ENCODE data around the gene CEP128. TPM values are rescaled to one million over a fixed set of nuclear protein-coding genes. Genes with fewer than 3 reads are reported as not detected.
A peak's percentile ranks its signal among the peaks of the same experiment; 100 is the strongest.

CEP128 gene
- polyA plus RNA-seq, 1 donor (not counting 4 experiments of a cell fraction or from before 2014, with no cell fraction given), result 2.6 TPM

DNA sequence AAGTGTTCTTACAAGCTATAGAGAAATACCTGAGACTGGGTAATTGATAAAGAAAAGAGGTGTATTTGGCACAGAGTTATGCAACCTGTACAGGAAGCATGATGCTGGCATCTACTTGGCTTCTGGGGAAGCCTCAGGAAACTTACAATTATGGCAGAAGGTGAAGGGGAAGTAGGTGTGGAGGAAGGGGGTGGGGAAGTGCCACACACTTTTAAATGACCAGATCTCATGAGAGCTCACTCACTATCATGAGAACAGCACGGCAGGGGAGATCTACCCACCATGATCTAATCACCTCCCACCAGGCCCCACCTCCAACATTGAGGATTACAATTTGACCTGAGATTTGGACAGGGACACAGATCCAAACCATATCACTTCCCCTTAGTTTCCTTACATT lies 46.7 kb upstream of the CEP128 start:
- TF ChIP-seq EZH2 (IDR thresholded peaks at IDR 0.05; ENCODE audit: low read length), result no peak
- TF ChIP-seq CTCF (optimal IDR thresholded peaks at IDR 0.05 in 1 of 3, IDR thresholded peaks at IDR 0.05 in 1 of 3, conservative IDR thresholded peaks at IDR 0.05 in 1 of 3; ENCODE audit: extremely low read depth in 1 of 3, insufficient read depth in 2 of 3, low read length in 3 of 3), result no peak
- Histone ChIP-seq H3K27me3 (ENCODE audit: control insufficient read depth, extremely low read depth, insufficient read depth, low read length) (no peaks in the 10 kb centered on the region), H3K27ac (ENCODE audit: control insufficient read depth, insufficient read depth, low read length) (no peak overlapping the region), H3K9ac (ENCODE audit: control insufficient read depth, extremely low read depth, insufficient read depth, low read length) (no peak overlapping the region), H2AFZ (ENCODE audit: control insufficient read depth, low read length) (no peak overlapping the region), H4K20me1 (ENCODE audit: control insufficient read depth, extremely low read depth, insufficient read depth, low read length) (no peaks in the 10 kb centered on the region), H3K36me3 (ENCODE audit: control insufficient read depth in 2 of 2, extremely low read depth in 1 of 2, insufficient read depth in 2 of 2, low read length in 2 of 2) (no peaks in the 10 kb centered on the region), H3K4me3 (ENCODE audit: control insufficient read depth in 2 of 3, extremely low read depth in 1 of 3, insufficient read depth in 2 of 3, low read depth in 1 of 3, low read length in 3 of 3) (no peak overlapping the region), H3K79me2 (ENCODE audit: control insufficient read depth, insufficient read depth, low read length) (no peaks in the 10 kb centered on the region), H3K4me1 (ENCODE audit: control insufficient read depth, extremely low read depth, insufficient read depth, low read length) (no peaks in the 10 kb centered on the region), H3K4me2 (ENCODE audit: control insufficient read depth, extremely low read depth, insufficient read depth, low read depth, low read length) (no peak overlapping the region), H3K9me3 (ENCODE audit: control insufficient read depth, low read depth, low read length) (no peaks in the 10 kb centered on the region), H3K9me1 (ENCODE audit: control insufficient read depth, extremely low read depth, insufficient read depth, low read length) (no peaks in the 10 kb centered on the region)
- dilution Hi-C loops (cut with MboI; ENCODE audit: extremely low pct_ligation_motif_present, low sequenced_read_pairs), result no loop called here
- FAIRE-seq (no peak), DNase-seq (ENCODE audit: low read depth, low spot score) (no peak)

DNA sequence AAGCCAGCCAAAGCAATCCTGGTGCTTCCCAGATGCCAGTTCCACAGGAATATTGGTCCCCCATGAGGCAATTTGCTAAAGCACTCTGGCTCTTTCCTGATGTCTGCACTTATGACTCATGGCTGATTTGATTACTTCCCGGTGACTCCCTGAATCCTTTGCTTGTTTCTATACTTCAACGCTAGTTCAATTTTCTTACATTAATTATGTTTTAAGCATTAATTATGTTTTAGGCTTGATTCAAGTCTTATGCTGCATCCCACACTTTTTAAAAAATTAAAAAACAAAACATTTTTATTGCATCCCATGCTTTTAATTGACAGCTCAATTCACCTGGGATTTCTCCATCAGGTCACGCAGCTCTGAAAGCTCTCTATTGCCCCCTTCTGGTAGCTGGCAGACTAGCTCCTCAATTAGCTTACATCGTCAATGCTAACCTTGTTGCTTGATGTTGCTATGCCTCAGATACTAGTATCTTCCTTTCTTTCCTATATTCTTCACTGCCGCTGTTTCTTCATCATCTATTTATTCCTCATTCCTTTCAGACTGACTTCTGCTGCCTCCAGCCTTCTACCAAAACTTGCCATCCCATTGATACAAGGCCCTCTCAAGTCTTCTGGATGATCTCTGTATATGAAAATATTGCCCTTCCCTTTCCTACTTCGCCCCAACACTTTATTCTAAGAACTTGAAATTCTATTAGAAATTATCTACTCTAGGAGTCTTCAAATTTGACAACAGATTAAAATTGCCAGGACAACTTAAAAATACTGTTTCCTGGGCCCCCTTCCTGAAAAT lies 45.9 kb upstream of the CEP128 start:
- no peak overlapping the region for H3K9ac ChIP-seq (ENCODE audit: control insufficient read depth, extremely low read depth, insufficient read depth, low read length)
- peak overlapping the region; percentile 44 for H3K4me2 ChIP-seq (ENCODE audit: control insufficient read depth, extremely low read depth, insufficient read depth, low read depth, low read length)
- H4K20me1 ChIP-seq (ENCODE audit: control insufficient read depth, extremely low read depth, insufficient read depth, low read length), result no peaks in the 10 kb centered on the region
- no peaks in the 10 kb centered on the region for H3K9me1 ChIP-seq (ENCODE audit: control insufficient read depth, extremely low read depth, insufficient read depth, low read length)
- peak; percentile 78 for FAIRE-seq
- TF ChIP-seq EZH2 (IDR thresholded peaks at IDR 0.05; ENCODE audit: low read length) (no peak), CTCF (optimal IDR thresholded peaks at IDR 0.05 in 1 of 3, IDR thresholded peaks at IDR 0.05 in 1 of 3, conservative IDR thresholded peaks at IDR 0.05 in 1 of 3; ENCODE audit: extremely low read depth in 1 of 3, insufficient read depth in 2 of 3, low read length in 3 of 3) (peak; percentile 84 to 90 (median 89))
- H2AFZ ChIP-seq (ENCODE audit: control insufficient read depth, low read length), result peak overlapping the region; percentile 72
- H3K79me2 ChIP-seq (ENCODE audit: control insufficient read depth, insufficient read depth, low read length), result no peaks in the 10 kb centered on the region
- no peak overlapping the region for H3K27ac ChIP-seq (ENCODE audit: control insufficient read depth, insufficient read depth, low read length)
- H3K4me3 ChIP-seq (ENCODE audit: control insufficient read depth in 2 of 3, extremely low read depth in 1 of 3, insufficient read depth in 2 of 3, low read depth in 1 of 3, low read length in 3 of 3), result no peak overlapping the region
- no peaks in the 10 kb centered on the region for H3K36me3 ChIP-seq (ENCODE audit: control insufficient read depth in 2 of 2, extremely low read depth in 1 of 2, insufficient read depth in 2 of 2, low read length in 2 of 2)
- dilution Hi-C loops (cut with MboI; ENCODE audit: extremely low pct_ligation_motif_present, low sequenced_read_pairs), result no loop called here
- H3K27me3 ChIP-seq (ENCODE audit: control insufficient read depth, extremely low read depth, insufficient read depth, low read length), result no peaks in the 10 kb centered on the region
- peak; percentile 21 for DNase-seq (ENCODE audit: low read depth, low spot score)
- H3K4me1 ChIP-seq (ENCODE audit: control insufficient read depth, extremely low read depth, insufficient read depth, low read length), result no peaks in the 10 kb centered on the region
- no peaks in the 10 kb centered on the region for H3K9me3 ChIP-seq (ENCODE audit: control insufficient read depth, low read depth, low read length)
